ENCODE measurements around the gene NR6A1. TPM values are rescaled to one million over a fixed set of nuclear protein-coding genes. Genes with fewer than 3 reads are reported as not detected.

The NR6A1 gene
- total RNA-seq, 1 experiment from 2014 or later = 99.3 TPM

GRCh38 chr9:124491049-124491975 lies 279.8 kb downstream of the NR6A1 start:
- Mint-ChIP-seq H3K27me3 (ENCODE audit: low read depth) (peaks cover 22% of the 10 kb centered on the region), H3K4me1 (peaks cover 12 to 42% of the 10 kb centered on the region in 2 experiments), H3K9me3 (no peaks in the 10 kb centered on the region), H3K36me3 (ENCODE audit: insufficient read depth in 1 of 3, low read depth in 3 of 3) (no peaks in the 10 kb centered on the region), H3K4me3 (no peak overlapping the region), H3K27ac (no peak overlapping the region; a peak in 1 of 7 replicates)
- H2AK5ac ChIP-seq (ENCODE audit: insufficient read length, low read length) = no peak overlapping the region
- no peak overlapping the region for H3K56ac ChIP-seq (ENCODE audit: insufficient read length, low read depth, low read length)
- no peak overlapping the region for H3T11ph ChIP-seq (ENCODE audit: low read length)
- H2BK15ac ChIP-seq (ENCODE audit: low read depth, low read length) = no peak overlapping the region
- no peak overlapping the region for H3K14ac ChIP-seq (ENCODE audit: insufficient read depth, low read length)
- H4K8ac ChIP-seq (replicated peaks; ENCODE audit: insufficient read length, low read depth, low read length) = no peak overlapping the region
- H3K4ac ChIP-seq (ENCODE audit: low read depth, low read length) = no peak overlapping the region
- no peaks in the 10 kb centered on the region for H4K20me1 ChIP-seq (ENCODE audit: control insufficient read depth, insufficient read depth, insufficient read length)
- H3K23ac ChIP-seq (ENCODE audit: insufficient read length, low read depth, low read length) = no peak overlapping the region
- TF ChIP-seq, protein P1, sequence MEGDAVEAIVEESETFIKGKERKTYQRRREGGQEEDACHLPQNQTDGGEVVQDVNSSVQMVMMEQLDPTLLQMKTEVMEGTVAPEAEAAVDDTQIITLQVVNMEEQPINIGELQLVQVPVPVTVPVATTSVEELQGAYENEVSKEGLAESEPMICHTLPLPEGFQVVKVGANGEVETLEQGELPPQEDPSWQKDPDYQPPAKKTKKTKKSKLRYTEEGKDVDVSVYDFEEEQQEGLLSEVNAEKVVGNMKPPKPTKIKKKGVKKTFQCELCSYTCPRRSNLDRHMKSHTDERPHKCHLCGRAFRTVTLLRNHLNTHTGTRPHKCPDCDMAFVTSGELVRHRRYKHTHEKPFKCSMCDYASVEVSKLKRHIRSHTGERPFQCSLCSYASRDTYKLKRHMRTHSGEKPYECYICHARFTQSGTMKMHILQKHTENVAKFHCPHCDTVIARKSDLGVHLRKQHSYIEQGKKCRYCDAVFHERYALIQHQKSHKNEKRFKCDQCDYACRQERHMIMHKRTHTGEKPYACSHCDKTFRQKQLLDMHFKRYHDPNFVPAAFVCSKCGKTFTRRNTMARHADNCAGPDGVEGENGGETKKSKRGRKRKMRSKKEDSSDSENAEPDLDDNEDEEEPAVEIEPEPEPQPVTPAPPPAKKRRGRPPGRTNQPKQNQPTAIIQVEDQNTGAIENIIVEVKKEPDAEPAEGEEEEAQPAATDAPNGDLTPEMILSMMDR (conservative IDR thresholded peaks at IDR 0.05) = no peak
- H3K9ac ChIP-seq (ENCODE audit: extremely low read depth, insufficient read length, low read length) = no peak overlapping the region
- H2AFZ ChIP-seq (ENCODE audit: low read length) = no peak overlapping the region
- no peak overlapping the region for H4K91ac ChIP-seq (ENCODE audit: insufficient read length, low read depth, low read length)
- H3K79me1 ChIP-seq (ENCODE audit: insufficient read depth, low read depth, low read length, poor library complexity, severe bottlenecking) = no peaks in the 10 kb centered on the region
- H3K27me3 ChIP-seq (ENCODE audit: insufficient read depth, low read length) = no peaks in the 10 kb centered on the region
- WGBS (ENCODE audit: extremely low coverage, insufficient read length, low lambda C conversion rate) = no CpG with 5 or more reads among the region's 32 CpGs
- H3K4me2 ChIP-seq (ENCODE audit: insufficient read depth, insufficient read length, low read length) = no peak overlapping the region
- no peak overlapping the region for H2BK12ac ChIP-seq (ENCODE audit: insufficient read length, low read depth, low read length)
- H2BK5ac ChIP-seq (ENCODE audit: insufficient read length, low read length) = no peak overlapping the region
- H4K5ac ChIP-seq (ENCODE audit: insufficient read length, low read depth, low read length) = no peak overlapping the region
- H3K27ac ChIP-seq (ENCODE audit: insufficient read length, low read depth, low read length) = no peak overlapping the region
- H2BK20ac ChIP-seq (ENCODE audit: low read depth, low read length, poor library complexity, severe bottlenecking) = no peak overlapping the region
- no peaks in the 10 kb centered on the region for H3K79me2 ChIP-seq (ENCODE audit: insufficient read depth, low read length)
- H3K4me1 ChIP-seq (ENCODE audit: insufficient read depth, low read length) = no peaks in the 10 kb centered on the region
- no peaks in the 10 kb centered on the region for H3K23me2 ChIP-seq (ENCODE audit: insufficient read length, low read depth, low read length, poor library complexity, severe bottlenecking)
- H3K18ac ChIP-seq (ENCODE audit: insufficient read length, low read depth, low read length) = no peak overlapping the region
- DNase-seq = no peak
- H2BK120ac ChIP-seq (ENCODE audit: low read depth, low read length, poor library complexity, severe bottlenecking) = no peak overlapping the region
- no peaks in the 10 kb centered on the region for H3K9me3 ChIP-seq (ENCODE audit: control insufficient read depth, low read depth, low read length)

Data from H9 (cell line).